HepG2 (cell line): ENCODE results near the gene TNFSF8. TPM values are rescaled to one million over a fixed set of nuclear protein-coding genes. Genes with fewer than 3 reads are reported as not detected.

Source experiments
- ATAC-seq: fragments of 200-7000 bp; cut with Tn5 transposase; 3 replicates; pipeline ENCODE4 v1.9.1; 2020; ENCODE audit warnings: mild to moderate bottlenecking, moderate library complexity
- BruUV-seq: library from RNA; stranded (reverse); fragments of 400-500 nt; replicated peaks from 2 replicates; lab custom pipeline; 2021; lab: Mats Ljungman, UMichigan
- CTCF ChIA-PET: fragments of 300-600 bp; formaldehyde crosslinking; extraction: SDS; loops from one replicate; lab custom pipeline; 2021; ENCODE audit warnings: low total read pairs, inconsistent platforms, low intra/inter-chr PET ratio; lab: Yijun Ruan, JAX
- POLR2A ChIA-PET: fragments of 350-600 bp; sonication (Branson Sonifier 250); formaldehyde crosslinking; loops from one replicate; lab custom pipeline; 2020; ENCODE audit warnings: antibody characterized with exemption, inconsistent platforms; lab: Yijun Ruan, JAX
- DNase-seq: peaks from one replicate; pipeline ENCODE4 v3.0.0-alpha.2; 2015; ENCODE audit warnings: low spot score
- FAIRE-seq: peaks from 3 replicates; lab custom pipeline; 2011; peaks lifted over from hg19 to GRCh38; lab: Jason Lieb, UNC
- H2AFZ ChIP-seq: one replicate; pipeline ENCODE4 v1.6.1; 2011; ENCODE audit warnings: low read length, inconsistent platforms
- H3K27ac ChIP-seq: fragments of 300-600 bp; 3 replicates; pipeline ENCODE4 v1.8.0; 2011; ENCODE audit warnings: mixed run types, mild to moderate bottlenecking, mixed read lengths, low read length, inconsistent platforms; ENCODE audit not compliant: insufficient read depth; ENCODE audit errors: extremely low read length
- H3K27me3 ChIP-seq, 2 experiments: fragments of 200-600 bp in 1 of 2; 2 replicates in 1 of 2; 3 replicates in 1 of 2; pipeline versions ENCODE4 v1.6.0 to v1.8.0; 2011; ENCODE audit warnings: low read length in 2 of 2, mild to moderate bottlenecking in 2 of 2, moderate library complexity in 2 of 2, inconsistent platforms in 1 of 2; ENCODE audit not compliant: insufficient read depth in 2 of 2, control insufficient read depth in 1 of 2
- H3K36me3 ChIP-seq, 2 experiments: fragments of 200-600 bp in 1 of 2; replicated peaks in 1 of 2; 2 replicates in 1 of 2; 3 replicates in 1 of 2; pipeline versions ENCODE4 v1.5.1 to v1.8.0; 2011; ENCODE audit warnings: low read length in 2 of 2, inconsistent platforms in 1 of 2; ENCODE audit not compliant: insufficient read depth in 2 of 2, control insufficient read depth in 1 of 2
- H3K4me1 ChIP-seq: 2 replicates; pipeline ENCODE4 v1.5.1; 2012; ENCODE audit warnings: low read length, inconsistent platforms; ENCODE audit not compliant: insufficient read depth
- H3K4me2 ChIP-seq: 2 replicates; pipeline ENCODE4 v1.6.0; 2011; ENCODE audit warnings: low read depth, low read length, inconsistent platforms
- H3K4me3 ChIP-seq, 3 experiments: fragments of 200-600 bp in 1 of 3; sonication (generic), shearing (Covaris generic) in 1 of 3; replicated peaks in 1 of 3; 2 replicates each; pipeline ENCODE4 v1.5.1; 2011 to 2016; ENCODE audit warnings: low read length in 3 of 3, inconsistent platforms in 2 of 3, low read depth in 2 of 3, mild to moderate bottlenecking in 2 of 3, control low read depth in 1 of 3, mixed read lengths in 1 of 3; ENCODE audit not compliant: insufficient read depth in 1 of 3
- H3K79me2 ChIP-seq: one replicate; pipeline ENCODE4 v1.6.1; 2011; ENCODE audit warnings: low read length, inconsistent platforms; ENCODE audit not compliant: insufficient read depth
- H3K9ac ChIP-seq: 2 replicates; pipeline ENCODE4 v1.6.0; 2011; ENCODE audit warnings: mild to moderate bottlenecking, low read depth, low read length, inconsistent platforms; ENCODE audit not compliant: insufficient read depth
- H3K9me3 ChIP-seq: 2 replicates; pipeline ENCODE4 v1.5.1; 2012; ENCODE audit warnings: mild to moderate bottlenecking, low read length
- H4K20me1 ChIP-seq: 2 replicates; pipeline ENCODE4 v1.6.0; 2011; ENCODE audit warnings: inconsistent platforms, mild to moderate bottlenecking, low read length, moderate library complexity; ENCODE audit not compliant: insufficient read depth
- ARID4A ChIP-seq: sonication (generic); formaldehyde crosslinking; IDR thresholded peaks from 2 replicates; pipeline ENCODE4 v1.5.0; 2020; ENCODE audit warnings: mild to moderate bottlenecking, missing genetic modification reagents, borderline replicate concordance
- DDIT3 ChIP-seq: sonication (generic); formaldehyde crosslinking; IDR thresholded peaks from 2 replicates; pipeline ENCODE4 v1.4.0; 2020; ENCODE audit warnings: mild to moderate bottlenecking, missing genetic modification reagents
- HDAC6 ChIP-seq: fragments of 200-600 bp; sonication (generic); IDR thresholded peaks from 2 replicates; pipeline ENCODE4 v1.7.0; 2017; ENCODE audit warnings: mild to moderate bottlenecking, antibody characterized with exemption, low read length, low read depth
- SNAPC2 ChIP-seq: sonication (generic); formaldehyde crosslinking; IDR thresholded peaks from 2 replicates; pipeline ENCODE4 v1.8.1; 2022; ENCODE audit warnings: mild to moderate bottlenecking, missing genetic modification reagents
- TCF7 ChIP-seq: sonication (generic); IDR thresholded peaks from 2 replicates; pipeline ENCODE4 v1.6.1; 2016; ENCODE audit warnings: antibody characterized with exemption, low read depth
- TEF ChIP-seq: sonication (generic); formaldehyde crosslinking; IDR thresholded peaks from 2 replicates; pipeline ENCODE4 v1.5.0; 2020; ENCODE audit warnings: missing genetic modification reagents
- WGBS: methylation state at CpG from one replicate; pipeline ENCODE4 v1.1.6; 2017; ENCODE audit warnings: low lambda C conversion rate; 5-methylcytosine and 5-hydroxymethylcytosine counted together
- in situ Hi-C: cut with HindIII; loops from 2 replicates; pipeline ENCODE4 v1.10.0; 2017; ENCODE audit warnings: low pct_unique_long_range_greater_than_20kb; ENCODE audit not compliant: extremely low pct_ligation_motif_present
- intact Hi-C: fragments of 100-400 bp; cut with micrococcal nuclease; formaldehyde crosslinking; loops from one replicate; pipeline ENCODE4 v1.10.0; 2022; ENCODE audit not compliant: unreplicated experiment
- polyA plus RNA-seq, 8 experiments: library from polyadenylated mRNA; depleted of rRNA in 3 of 8; stranded (reverse) in 7 of 8; unstranded in 1 of 8; fragments of >200 nt; fragmentation: Illumina TruSeq in 4 of 8; extraction: Trizol in 4 of 8; gene quantifications; 2 replicates each; pipeline versions ENCODE4 v1.2.1 to v1.2.3, GENCODE V29; 2011 to 2016; ENCODE audit warnings: low read depth in 4 of 8, missing spikeins in 1 of 8, mixed read lengths in 1 of 8; ENCODE audit not compliant: insufficient read depth in 1 of 8
- total RNA-seq, 5 experiments: library from RNA; depleted of rRNA; stranded (reverse); fragments of >200 nt; fragmentation: Illumina TruSeq; extraction: Trizol; gene quantifications; 2 replicates each; pipeline ENCODE4 v1.2.3, GENCODE V29; 2016; ENCODE audit warnings: low read depth in 1 of 5

Gene TNFSF8
- total and polyA plus RNA-seq, 2 of the 13 experiments (the other 11 are each of a cell fraction or from before 2014, with no cell fraction given) = not detected

- ChIA-PET CTCF (no interaction called here), POLR2A (no interaction called here)
- WGBS = 0% methylated on average over 2 of the region's 2 CpGs
- H3K36me3 ChIP-seq = no peaks in the 10 kb centered on the region
- no peak overlapping the region for H3K27ac ChIP-seq
- FAIRE-seq (no peak), ATAC-seq (no peak), DNase-seq (no peak)
- no peaks in the 10 kb centered on the region for H4K20me1 ChIP-seq
- no peaks in the 10 kb centered on the region for H3K4me1 ChIP-seq
- in situ Hi-C loops (no loop called here), intact Hi-C loops (no loop called here)
- H3K4me3 ChIP-seq = no peak overlapping the region
- H3K9ac ChIP-seq = no peak overlapping the region
- no peak overlapping the region for H3K4me2 ChIP-seq
- no peak overlapping the region for H2AFZ ChIP-seq
- H3K9me3 ChIP-seq = no peaks in the 10 kb centered on the region
- TF ChIP-seq ARID4A (CRISPR knock-in tag) = no peak
- TF ChIP-seq TCF7 = no peak
- no peak for TF ChIP-seq DDIT3
- no peak for TF ChIP-seq SNAPC2
- no peak for TF ChIP-seq TEF (CRISPR knock-in tag)
- no peak for TF ChIP-seq HDAC6
- no peaks in the 10 kb centered on the region for H3K27me3 ChIP-seq
- BruUV-seq = no TSS peak
- no peaks in the 10 kb centered on the region for H3K79me2 ChIP-seq
These were observed 74.9 kb downstream of the TNFSF8 start for GRCh38 chr9:114855488-114855887.
